GM12878 (cell line): Measurements from ENCODE around the gene THADA. TPM values are rescaled to one million over a fixed set of nuclear protein-coding genes. Genes with fewer than 3 reads are reported as not detected.

Experiments used
- BACH1 ChIP-seq: fragments of 450-650 bp; IDR thresholded peaks from 2 replicates; pipeline ENCODE4 v1.6.1; 2017; ENCODE audit warnings: mild to moderate bottlenecking, borderline replicate concordance
- EED ChIP-seq: sonication (generic); IDR thresholded peaks from 2 replicates; pipeline ENCODE4 v1.6.1; 2016; ENCODE audit warnings: antibody characterized with exemption, low read depth
- HCFC1 ChIP-seq: fragments of 150-350 bp; IDR thresholded peaks from 2 replicates; pipeline ENCODE4 v1.6.1; 2014; ENCODE audit warnings: low read length
- HDAC2 ChIP-seq: fragments of 200-600 bp; sonication (generic); IDR thresholded peaks from 2 replicates; pipeline ENCODE4 v1.6.1; 2017
- HDAC6 ChIP-seq: fragments of 200-600 bp; sonication (generic); IDR thresholded peaks from one replicate; pipeline ENCODE4 v1.8.0; 2017; ENCODE audit warnings: antibody characterized with exemption; ENCODE audit not compliant: unreplicated experiment
- IRF4 ChIP-seq: IDR thresholded peaks from 2 replicates; pipeline ENCODE4 v1.6.1; 2011; ENCODE audit warnings: low read depth, low read length
- NFYB ChIP-seq: IDR thresholded peaks from 2 replicates; pipeline ENCODE4 v1.6.1; 2011; ENCODE audit warnings: low read depth, mild to moderate bottlenecking, low read length, improper control_type of control experiment, moderate library complexity; ENCODE audit not compliant: insufficient read depth
- PML ChIP-seq: IDR thresholded peaks from 2 replicates; pipeline ENCODE4 v1.6.1; 2012; ENCODE audit warnings: low read length, inconsistent platforms
- POLR2AphosphoS5 ChIP-seq: IDR thresholded peaks from 2 replicates; pipeline ENCODE4 v1.6.1; 2011; ENCODE audit warnings: mild to moderate bottlenecking, low read length, inconsistent platforms
- RAD51 ChIP-seq: fragments of 450-650 bp; IDR thresholded peaks from 2 replicates; pipeline ENCODE4 v1.6.1; 2016; ENCODE audit warnings: moderate library complexity, mild to moderate bottlenecking, inconsistent platforms
- SMAD5 ChIP-seq: IDR thresholded peaks from 2 replicates; pipeline ENCODE4 v1.6.1; 2016; ENCODE audit warnings: antibody characterized with exemption, low read depth
- SUZ12 ChIP-seq: fragments of 200-600 bp; sonication (generic); IDR thresholded peaks from one replicate; pipeline ENCODE4 v1.6.1; 2018; ENCODE audit warnings: antibody characterized with exemption, mild to moderate bottlenecking; ENCODE audit not compliant: unreplicated experiment
- TAF1 ChIP-seq: IDR thresholded peaks from 2 replicates; pipeline ENCODE4 v1.6.1; 2011; ENCODE audit warnings: mild to moderate bottlenecking, low read depth, low read length, borderline replicate concordance
- YBX1 ChIP-seq: fragments of 450-650 bp; IDR thresholded peaks from 2 replicates; pipeline ENCODE4 v1.6.1; 2016; ENCODE audit warnings: antibody characterized with exemption
- ZNF207 ChIP-seq: fragments of 450-650 bp; IDR thresholded peaks from 2 replicates; pipeline ENCODE4 v1.6.1; 2014; ENCODE audit warnings: antibody characterized with exemption, mild to moderate bottlenecking, borderline replicate concordance
- ZZZ3 ChIP-seq: IDR thresholded peaks from 2 replicates; pipeline ENCODE4 v1.6.1; 2011; ENCODE audit warnings: low read depth; ENCODE audit not compliant: control insufficient read depth, insufficient read length
- polyA plus RNA-seq, 11 experiments: library from polyadenylated mRNA; depleted of rRNA in 4 of 11; unstranded in 6 of 11; stranded (reverse) in 5 of 11; fragments of >200 nt; fragmentation: Nextera tagmentation in 4 of 11; fragmentation: Illumina TruSeq in 1 of 11; extraction: Ambion mirVana in 4 of 11; extraction: Trizol in 1 of 11; gene quantifications; 1 replicate in 1 of 11; 2 replicates in 10 of 11; pipeline versions ENCODE4 v1.2.1 to v1.2.3, GENCODE V29; 2011 to 2016; ENCODE audit warnings: inconsistent platforms in 2 of 11, missing spikeins in 2 of 11, low read depth in 1 of 11
- total RNA-seq, 4 experiments: library from RNA; depleted of rRNA in 3 of 4; stranded (reverse); fragments of >200 nt in 3 of 4; fragmentation: Illumina TruSeq in 1 of 4; extraction: Trizol in 1 of 4; gene quantifications; 2 replicates each; pipeline versions ENCODE4 v1.2.1 to v1.2.3, GENCODE V29; 2013 to 2021
- TF ChIP-seq, protein P1 (sequence below): fragments of 450-650 bp; formaldehyde crosslinking; IDR thresholded peaks from 2 replicates; pipeline ENCODE4 v1.4.0; 2022; ENCODE audit warnings: mild to moderate bottlenecking, moderate library complexity
- TF ChIP-seq, protein P2 (sequence below): fragments of 450-650 bp; IDR thresholded peaks from 2 replicates; pipeline ENCODE4 v1.6.1; 2016; ENCODE audit warnings: mild to moderate bottlenecking

Gene THADA
- total and polyA plus RNA-seq, 10 of the 15 experiments (the other 5 are each of a cell fraction or from before 2014, with no cell fraction given): 14.6 to 33.2 (median 23.2) TPM

DNA sequence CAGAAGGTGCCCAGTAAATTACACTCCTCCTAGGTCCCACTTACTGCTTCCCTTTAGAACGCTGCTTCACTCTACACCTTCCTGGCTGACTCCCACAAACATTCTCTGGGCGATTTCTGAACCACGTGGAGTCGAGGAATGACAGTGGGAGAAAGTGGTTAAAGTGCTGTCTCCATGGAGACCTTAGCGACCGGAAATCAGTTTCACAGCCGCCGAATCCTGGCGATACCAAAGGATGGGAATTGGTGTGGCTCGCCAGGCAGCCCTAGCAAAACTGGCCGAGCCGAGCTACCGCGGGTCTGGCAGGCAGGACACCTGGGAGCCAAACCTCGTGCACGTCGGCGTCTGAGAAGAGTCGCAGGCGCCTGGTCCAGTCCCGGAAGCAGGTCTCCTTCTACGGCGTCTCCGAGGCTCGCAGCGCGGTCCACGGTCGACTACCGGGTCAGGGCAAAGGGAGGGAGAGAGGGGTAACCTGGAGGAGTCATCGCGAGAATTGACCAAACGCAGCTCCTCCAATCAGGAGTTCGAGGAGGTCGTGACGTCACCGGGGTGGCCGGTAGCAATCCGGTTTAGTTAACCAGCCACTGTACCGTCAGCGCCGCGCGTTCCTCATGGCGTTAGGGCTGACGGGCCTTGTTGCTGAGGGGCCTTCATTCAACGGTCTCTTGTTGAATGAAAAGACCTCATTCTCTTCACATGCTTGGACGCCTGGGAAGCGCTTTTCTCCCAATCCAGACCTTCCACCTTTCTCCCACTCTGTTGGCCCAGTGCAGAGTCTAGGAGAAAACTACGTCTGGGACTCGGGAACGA, at the start of gene THADA (continued):
- TF ChIP-seq, protein P1, sequence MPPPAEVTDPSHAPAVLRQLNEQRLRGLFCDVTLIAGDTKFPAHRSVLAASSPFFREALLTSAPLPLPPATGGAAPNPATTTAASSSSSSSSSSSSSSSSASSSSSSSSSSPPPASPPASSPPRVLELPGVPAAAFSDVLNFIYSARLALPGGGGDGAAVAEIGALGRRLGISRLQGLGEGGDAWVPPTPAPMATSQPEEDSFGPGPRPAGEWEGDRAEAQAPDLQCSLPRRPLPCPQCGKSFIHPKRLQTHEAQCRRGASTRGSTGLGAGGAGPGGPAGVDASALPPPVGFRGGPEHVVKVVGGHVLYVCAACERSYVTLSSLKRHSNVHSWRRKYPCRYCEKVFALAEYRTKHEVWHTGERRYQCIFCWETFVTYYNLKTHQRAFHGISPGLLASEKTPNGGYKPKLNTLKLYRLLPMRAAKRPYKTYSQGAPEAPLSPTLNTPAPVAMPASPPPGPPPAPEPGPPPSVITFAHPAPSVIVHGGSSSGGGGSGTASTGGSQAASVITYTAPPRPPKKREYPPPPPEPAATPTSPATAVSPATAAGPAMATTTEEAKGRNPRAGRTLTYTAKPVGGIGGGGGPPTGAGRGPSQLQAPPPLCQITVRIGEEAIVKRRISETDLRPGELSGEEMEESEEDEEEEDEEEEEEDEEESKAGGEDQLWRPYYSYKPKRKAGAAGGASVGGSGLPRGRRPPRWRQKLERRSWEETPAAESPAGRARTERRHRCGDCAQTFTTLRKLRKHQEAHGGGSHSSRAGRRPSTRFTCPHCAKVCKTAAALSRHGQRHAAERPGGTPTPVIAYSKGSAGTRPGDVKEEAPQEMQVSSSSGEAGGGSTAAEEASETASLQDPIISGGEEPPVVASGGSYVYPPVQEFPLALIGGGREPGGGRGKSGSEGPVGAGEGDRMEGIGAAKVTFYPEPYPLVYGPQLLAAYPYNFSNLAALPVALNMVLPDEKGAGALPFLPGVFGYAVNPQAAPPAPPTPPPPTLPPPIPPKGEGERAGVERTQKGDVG: no peak
- no peak for TF ChIP-seq IRF4
- TF ChIP-seq ZZZ3: no peak
- peak; percentile 91; the same call in 1 of the 2 replicates for TF ChIP-seq SMAD5
- no peak for TF ChIP-seq RAD51
- TF ChIP-seq PML: peak; percentile 97
- TF ChIP-seq YBX1: no peak
- peak; percentile 99 for TF ChIP-seq POLR2AphosphoS5
- no peak for TF ChIP-seq SUZ12
- TF ChIP-seq NFYB: peak; percentile 100
- TF ChIP-seq, protein P2, sequence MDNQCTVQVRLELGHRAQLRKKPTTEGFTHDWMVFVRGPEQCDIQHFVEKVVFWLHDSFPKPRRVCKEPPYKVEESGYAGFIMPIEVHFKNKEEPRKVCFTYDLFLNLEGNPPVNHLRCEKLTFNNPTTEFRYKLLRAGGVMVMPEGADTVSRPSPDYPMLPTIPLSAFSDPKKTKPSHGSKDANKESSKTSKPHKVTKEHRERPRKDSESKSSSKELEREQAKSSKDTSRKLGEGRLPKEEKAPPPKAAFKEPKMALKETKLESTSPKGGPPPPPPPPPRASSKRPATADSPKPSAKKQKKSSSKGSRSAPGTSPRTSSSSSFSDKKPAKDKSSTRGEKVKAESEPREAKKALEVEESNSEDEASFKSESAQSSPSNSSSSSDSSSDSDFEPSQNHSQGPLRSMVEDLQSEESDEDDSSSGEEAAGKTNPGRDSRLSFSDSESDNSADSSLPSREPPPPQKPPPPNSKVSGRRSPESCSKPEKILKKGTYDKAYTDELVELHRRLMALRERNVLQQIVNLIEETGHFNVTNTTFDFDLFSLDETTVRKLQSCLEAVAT: peak; percentile 89
- TF ChIP-seq ZNF207: peak; percentile 66; the same call in 1 of the 2 replicates
- TF ChIP-seq HDAC2: no peak
- TF ChIP-seq BACH1: no peak
- peak; percentile 40 for TF ChIP-seq HDAC6
- no peak; the same call in 1 of the 2 replicates for TF ChIP-seq EED
- peak; percentile 91 for TF ChIP-seq TAF1
- peak; percentile 73 for TF ChIP-seq HCFC1
